ENCODE data around the gene CNOT10.
"Not testable (repeated sequence)": the region's sequence is repeated elsewhere in the genome, so short reads cannot be mapped to it uniquely, and the experiment has no call there.

Gene CNOT10

GRCh38 chr3:32686713-32687112, 1.7 kb downstream of the CNOT10 start:
- no peak for DNase-seq (ENCODE audit: low read depth in 2 of 2, low spot score in 1 of 2)

GRCh38 chr3:32691847-32692246, 6.9 kb downstream of the CNOT10 start:
- DNase-seq (ENCODE audit: low read depth in 2 of 2, low spot score in 1 of 2) = no peak

- DNase-seq (ENCODE audit: low read depth in 2 of 2, low spot score in 1 of 2) = no peak
Observed at GRCh38 chr3:32696523-32696922, 11.5 kb downstream of the CNOT10 start.

GRCh38 chr3:32698506-32698905, 13.5 kb downstream of the CNOT10 start:
- DNase-seq (ENCODE audit: low read depth in 2 of 2, low spot score in 1 of 2) = no peak

- DNase-seq (ENCODE audit: low read depth in 2 of 2, low spot score in 1 of 2) = no peak
Observed at GRCh38 chr3:32699429-32699828, 14.4 kb downstream of the CNOT10 start.

- no peak for DNase-seq (ENCODE audit: low read depth in 2 of 2, low spot score in 1 of 2)
Observed at GRCh38 chr3:32700244-32700643, 15.3 kb downstream of the CNOT10 start.

- no peak for DNase-seq (ENCODE audit: low read depth in 2 of 2, low spot score in 1 of 2)
Observed at GRCh38 chr3:32703491-32703972, 18.5 kb downstream of the CNOT10 start.

GRCh38 chr3:32705232-32705631, 20.2 kb downstream of the CNOT10 start:
- no peak for DNase-seq (ENCODE audit: low read depth in 2 of 2, low spot score in 1 of 2)

GRCh38 chr3:32706348-32707025, 21.5 kb downstream of the CNOT10 start:
- no peak for DNase-seq (ENCODE audit: low read depth in 2 of 2, low spot score in 1 of 2)

- no peak for DNase-seq (ENCODE audit: low read depth in 2 of 2, low spot score in 1 of 2)
Observed at GRCh38 chr3:32707026-32707370, 22.0 kb downstream of the CNOT10 start.

- DNase-seq (ENCODE audit: low read depth in 2 of 2, low spot score in 1 of 2) = no peak
Observed at GRCh38 chr3:32708672-32709283, 23.8 kb downstream of the CNOT10 start.

GRCh38 chr3:32709346-32709745, 24.4 kb downstream of the CNOT10 start:
- DNase-seq (ENCODE audit: low read depth in 2 of 2, low spot score in 1 of 2) = no peak

GRCh38 chr3:32712506-32713055, 27.6 kb downstream of the CNOT10 start:
- no peak for DNase-seq (ENCODE audit: low read depth in 2 of 2, low spot score in 1 of 2)

- no peak for DNase-seq (ENCODE audit: low read depth in 2 of 2, low spot score in 1 of 2)
Observed at GRCh38 chr3:32713181-32713580, 28.2 kb downstream of the CNOT10 start.

- no peak for DNase-seq (ENCODE audit: low read depth in 2 of 2, low spot score in 1 of 2)
Observed at GRCh38 chr3:32719335-32719734, 34.3 kb downstream of the CNOT10 start.

- DNase-seq (ENCODE audit: low read depth in 2 of 2, low spot score in 1 of 2) = no peak
Observed at GRCh38 chr3:32719931-32720330, 34.9 kb downstream of the CNOT10 start.

GRCh38 chr3:32725721-32726120, 40.7 kb downstream of the CNOT10 start:
- no peak for DNase-seq (ENCODE audit: low read depth in 2 of 2, low spot score in 1 of 2)

GRCh38 chr3:32733631-32734229, 48.7 kb downstream of the CNOT10 start:
- DNase-seq (ENCODE audit: low read depth in 2 of 2, low spot score in 1 of 2) = no peak

- no peak for DNase-seq (ENCODE audit: low read depth in 2 of 2, low spot score in 1 of 2)
Observed at GRCh38 chr3:32734756-32735155, 49.8 kb downstream of the CNOT10 start.

- not testable (repeated sequence) for DNase-seq (ENCODE audit: low read depth in 2 of 2, low spot score in 1 of 2)
Observed at GRCh38 chr3:32743470-32743869, 58.5 kb downstream of the CNOT10 start.

- DNase-seq (ENCODE audit: low read depth in 2 of 2, low spot score in 1 of 2) = no peak
Observed at GRCh38 chr3:32743934-32744333, 58.9 kb downstream of the CNOT10 start.

GRCh38 chr3:32751377-32751776, 66.4 kb downstream of the CNOT10 start:
- no peak for DNase-seq (ENCODE audit: low read depth in 2 of 2, low spot score in 1 of 2)

All from stimulated activated CD8-positive, alpha-beta memory T cell treated with anti-CD3 and anti-CD28 coated beads, Interleukin-4, amount 100 ng/mL, for 4 hours (primary cell).